HepG2 (cell line): ENCODE data around the gene PTPRF.

Source experiments
- MYC ChIP-seq: sonication (generic); formaldehyde crosslinking; IDR thresholded peaks from 2 replicates; pipeline ENCODE4 v1.9.0; 2021; ENCODE audit warnings: missing genetic modification reagents, borderline replicate concordance
- POLR2A ChIP-seq, 2 experiments: IDR thresholded peaks; 2 replicates each; pipeline ENCODE4 v1.6.1; 2011; ENCODE audit warnings: low read depth in 2 of 2, low read length in 2 of 2, mild to moderate bottlenecking in 1 of 2, moderate library complexity in 1 of 2; ENCODE audit not compliant: insufficient read depth in 1 of 2
- POLR2AphosphoS5 ChIP-seq: IDR thresholded peaks from 2 replicates; pipeline ENCODE4 v1.6.1; 2012; ENCODE audit warnings: low read depth, low read length
- ZBTB8A ChIP-seq: sonication (generic); formaldehyde crosslinking; IDR thresholded peaks from 2 replicates; pipeline ENCODE4 v1.4.0; 2020; ENCODE audit warnings: mild to moderate bottlenecking, low read depth, missing genetic modification reagents, borderline replicate concordance

- TF ChIP-seq ZBTB8A, result no peak
- no peak for TF ChIP-seq POLR2AphosphoS5
- TF ChIP-seq MYC (CRISPR knock-in tag), result no peak
- TF ChIP-seq POLR2A (IDR thresholded peaks at IDR 0.05; ENCODE audit: insufficient read depth in 1 of 2, low read depth in 2 of 2, low read length in 2 of 2), result no peak
Observed at GRCh38 chr1:43547538-43548072, 16.9 kb downstream of the PTPRF start.
